Thyroid gland (tissue), 4 donors: ENCODE measurements around the gene SULF2. TPM values are rescaled to one million over a fixed set of nuclear protein-coding genes. Genes with fewer than 3 reads are reported as not detected.

Experiments used
- DNase-seq, 2 donors: peaks; one replicate each; pipeline ENCODE4 v3.0.0-alpha.2; 2019
- H3K27ac ChIP-seq, 3 donors: fragments of 200-600 bp; sonication (generic); 1 replicate in 2 of 3; 2 replicates in 1 of 3; pipeline ENCODE4 v1.5.1; 2016 to 2019; ENCODE audit warnings: mild to moderate bottlenecking in 1 of 3, moderate library complexity in 1 of 3
- H3K27me3 ChIP-seq: fragments of 200-600 bp; sonication (generic); one replicate; pipeline ENCODE4 v1.5.1; 2019
- H3K36me3 ChIP-seq, 2 donors: fragments of 200-600 bp; sonication (generic); one replicate each; pipeline ENCODE4 v1.5.1; 2016 to 2019
- H3K4me1 ChIP-seq, 2 donors: fragments of 200-600 bp; sonication (generic); one replicate each; pipeline ENCODE4 v1.5.1; 2017 to 2019
- H3K4me3 ChIP-seq, 3 donors: fragments of 200-600 bp; sonication (generic); replicated peaks in 1 of 3; 1 replicate in 2 of 3; 2 replicates in 1 of 3; pipeline ENCODE4 v1.5.1; 2016; ENCODE audit warnings: mild to moderate bottlenecking in 1 of 3
- H3K9me3 ChIP-seq: fragments of 200-600 bp; sonication (generic); one replicate; pipeline ENCODE4 v1.5.1; 2017
- POLR2A ChIP-seq, 2 donors: fragments of 450-650 bp; IDR thresholded peaks; one replicate each; pipeline ENCODE4 v1.6.1; 2017; ENCODE audit warnings: antibody characterized with exemption in 2 of 2, mild to moderate bottlenecking in 2 of 2, moderate library complexity in 1 of 2
- WGBS, 2 donors: methylation state at CpG; one replicate each; pipeline ENCODE4 v1.1.5; 2017; 5-methylcytosine and 5-hydroxymethylcytosine counted together
- intact Hi-C: fragments of 100-400 bp; cut with DNase I; formaldehyde crosslinking; loops from one replicate; pipeline ENCODE4 v1.15.1; 2023
- total RNA-seq, 4 donors: library from RNA; depleted of rRNA; stranded (reverse); fragments of >200 nt; gene quantifications; one replicate each; pipeline ENCODE4 v1.2.3, GENCODE V29; 2016
- TF ChIP-seq, protein P1 (sequence below), 6 experiments: fragments of 200-600 bp in 3 of 6; fragments of 450-650 bp in 3 of 6; sonication (generic) in 3 of 6; IDR thresholded peaks; one replicate each; pipeline ENCODE4 v1.5.1; 2016 to 2019; ENCODE audit warnings: antibody characterized with exemption in 6 of 6, mild to moderate bottlenecking in 2 of 6, inconsistent platforms in 1 of 6, moderate library complexity in 1 of 6

The SULF2 gene
- total RNA-seq, 4 donors from 2014 or later = 39.4 to 90.6 (median 55.4) TPM

- peak in 1 of 2 donors; percentile 19 for DNase-seq
- H3K9me3 ChIP-seq = no peaks in the 10 kb centered on the region
- H3K4me3 ChIP-seq = no peak overlapping the region
- H3K4me1 ChIP-seq = peaks cover 6 to 28% of the 10 kb centered on the region in 2 donors
- no peaks in the 10 kb centered on the region for H3K36me3 ChIP-seq
- no peaks in the 10 kb centered on the region for H3K27me3 ChIP-seq
- peak overlapping the region in 2 of 3 donors; percentile 35 to 49 for H3K27ac ChIP-seq
- no peak for TF ChIP-seq POLR2A (IDR thresholded peaks at IDR 0.05)
- TF ChIP-seq, protein P1, sequence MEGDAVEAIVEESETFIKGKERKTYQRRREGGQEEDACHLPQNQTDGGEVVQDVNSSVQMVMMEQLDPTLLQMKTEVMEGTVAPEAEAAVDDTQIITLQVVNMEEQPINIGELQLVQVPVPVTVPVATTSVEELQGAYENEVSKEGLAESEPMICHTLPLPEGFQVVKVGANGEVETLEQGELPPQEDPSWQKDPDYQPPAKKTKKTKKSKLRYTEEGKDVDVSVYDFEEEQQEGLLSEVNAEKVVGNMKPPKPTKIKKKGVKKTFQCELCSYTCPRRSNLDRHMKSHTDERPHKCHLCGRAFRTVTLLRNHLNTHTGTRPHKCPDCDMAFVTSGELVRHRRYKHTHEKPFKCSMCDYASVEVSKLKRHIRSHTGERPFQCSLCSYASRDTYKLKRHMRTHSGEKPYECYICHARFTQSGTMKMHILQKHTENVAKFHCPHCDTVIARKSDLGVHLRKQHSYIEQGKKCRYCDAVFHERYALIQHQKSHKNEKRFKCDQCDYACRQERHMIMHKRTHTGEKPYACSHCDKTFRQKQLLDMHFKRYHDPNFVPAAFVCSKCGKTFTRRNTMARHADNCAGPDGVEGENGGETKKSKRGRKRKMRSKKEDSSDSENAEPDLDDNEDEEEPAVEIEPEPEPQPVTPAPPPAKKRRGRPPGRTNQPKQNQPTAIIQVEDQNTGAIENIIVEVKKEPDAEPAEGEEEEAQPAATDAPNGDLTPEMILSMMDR (IDR thresholded peaks at IDR 0.05) = no peak
- intact Hi-C loops = no loop called here
- 69 to 77% methylated on average over 8 of the region's 8 CpGs for WGBS, 2 donors
Observed at GRCh38 chr20:47773371-47773786, 11.9 kb downstream of the SULF2 start.

GRCh38 chr20:47770935-47771334, 14.3 kb downstream of the SULF2 start:
- H3K36me3 ChIP-seq = no peaks in the 10 kb centered on the region
- no peak overlapping the region for H3K27ac ChIP-seq
- H3K4me3 ChIP-seq = no peak overlapping the region
- 77 to 81% methylated on average over 9 to 11 of the region's 12 CpGs for WGBS, 2 donors
- H3K27me3 ChIP-seq = no peaks in the 10 kb centered on the region
- peaks cover 12 to 51% of the 10 kb centered on the region in 2 donors for H3K4me1 ChIP-seq
- intact Hi-C loops = no loop called here
- H3K9me3 ChIP-seq = no peaks in the 10 kb centered on the region
- DNase-seq = no peak
- TF ChIP-seq, protein P1 (IDR thresholded peaks at IDR 0.05) = no peak
- TF ChIP-seq POLR2A (IDR thresholded peaks at IDR 0.05) = no peak

DNA sequence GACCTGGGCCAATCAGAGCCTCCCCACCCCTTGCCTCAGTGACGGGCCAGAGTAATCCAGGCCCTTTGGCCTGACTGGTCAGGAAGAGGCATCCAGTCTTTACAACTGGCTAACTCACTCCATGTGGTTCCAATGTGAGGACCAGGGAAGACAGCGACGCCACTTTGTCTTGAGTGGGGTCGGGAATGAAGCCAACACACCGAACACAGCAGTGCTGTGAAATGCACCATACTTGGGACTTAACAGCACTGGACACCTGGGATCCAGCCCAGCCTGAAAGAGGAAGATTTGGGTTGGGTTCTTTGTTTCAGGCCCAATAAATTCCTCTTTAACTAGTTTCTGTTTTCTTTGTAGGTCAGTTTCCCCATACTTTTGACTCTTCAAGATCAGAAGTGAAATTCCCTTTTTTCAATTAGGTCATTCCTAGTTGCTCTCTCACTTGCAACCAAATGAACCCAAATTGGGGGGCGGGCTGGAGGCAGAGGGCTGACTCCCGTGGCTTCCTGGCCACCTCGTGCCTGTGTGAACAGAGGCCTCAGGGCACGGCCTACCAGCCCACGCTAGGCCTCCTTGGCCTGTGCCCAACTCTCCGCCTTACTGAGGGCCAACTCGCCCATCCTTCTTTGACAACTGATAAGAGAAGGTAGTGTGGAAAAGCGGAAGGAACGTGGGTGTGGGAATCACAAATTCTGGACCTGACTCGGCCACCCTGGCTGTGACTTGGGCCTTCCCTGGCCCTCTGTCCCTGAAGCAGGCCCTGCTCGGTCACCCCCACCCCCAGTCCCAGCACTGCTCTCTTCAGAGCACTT, 17.1 kb downstream of the SULF2 start:
- Histone ChIP-seq H3K4me1 (peaks cover 6 to 45% of the 10 kb centered on the region in 2 donors), H3K36me3 (no peaks in the 10 kb centered on the region), H3K27me3 (no peaks in the 10 kb centered on the region), H3K9me3 (no peaks in the 10 kb centered on the region), H3K4me3 (no peak overlapping the region), H3K27ac (peak overlapping the region; percentile 70 to 87 (median 72))
- 40 to 45% methylated on average over 16 of the region's 16 CpGs for WGBS, 2 donors
- TF ChIP-seq, protein P1 (IDR thresholded peaks at IDR 0.05) = no peak
- no peak for TF ChIP-seq POLR2A (IDR thresholded peaks at IDR 0.05)
- peak; percentile 73 to 83 for DNase-seq
- intact Hi-C loops = no loop called here

GRCh38 chr20:47765691-47766594, 19.3 kb downstream of the SULF2 start:
- no peak for DNase-seq
- Histone ChIP-seq H3K27me3 (no peaks in the 10 kb centered on the region), H3K9me3 (no peaks in the 10 kb centered on the region), H3K4me1 (peaks cover 6 to 44% of the 10 kb centered on the region in 2 donors), H3K36me3 (no peaks in the 10 kb centered on the region), H3K27ac (peak overlapping the region in 2 of 3 donors; percentile 15 to 30), H3K4me3 (no peak overlapping the region)
- intact Hi-C loops = no loop called here
- WGBS, 2 donors = 51 to 62% methylated on average over 4 of the region's 4 CpGs
- TF ChIP-seq POLR2A (IDR thresholded peaks at IDR 0.05) = no peak
- TF ChIP-seq, protein P1 (IDR thresholded peaks at IDR 0.05) = no peak
